HTERT RPE-1 (cell line): ENCODE measurements around the gene PZP.
"Not testable (repeated sequence)": the region's sequence is repeated elsewhere in the genome, so short reads cannot be mapped to it uniquely, and the experiment has no call there.

Experiments
- in situ Hi-C: fragments of 300-500 bp; cut with MboI; formaldehyde crosslinking; loops from 4 replicates; pipeline ENCODE4 v1.14.3; 2020; ENCODE audit warnings: low sequenced_read_pairs

The PZP gene

DNA sequence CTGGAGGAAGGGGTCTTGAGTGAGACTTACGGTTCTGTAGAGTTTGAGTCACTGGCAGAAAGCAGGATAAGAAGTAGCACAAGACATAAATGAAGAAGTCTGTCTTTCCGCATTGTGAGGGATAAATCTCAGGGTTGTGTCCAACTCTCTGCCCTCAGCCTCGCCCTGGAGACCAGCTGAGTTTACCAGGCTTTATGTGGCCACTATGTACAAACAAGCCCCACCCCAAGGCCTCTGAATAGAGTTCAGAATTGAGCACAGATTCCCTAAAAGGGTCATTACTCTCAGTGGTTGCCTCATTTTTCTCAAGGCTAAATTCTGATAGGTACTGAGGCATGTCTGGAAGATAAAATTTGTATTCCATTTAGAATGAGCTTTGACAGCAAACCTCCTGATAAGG is at the start of gene PZP:
Gene PZP (minus strand): TSS at position 167 of the 400 bp plus-strand sequence. CDS start 54 bp downstream, at position 113.
- in situ Hi-C loops, result no loop called here

- in situ Hi-C loops, result no loop called here
Measured at GRCh38 chr12:9256758-9257405, 48.7 kb upstream of the PZP start.

DNA sequence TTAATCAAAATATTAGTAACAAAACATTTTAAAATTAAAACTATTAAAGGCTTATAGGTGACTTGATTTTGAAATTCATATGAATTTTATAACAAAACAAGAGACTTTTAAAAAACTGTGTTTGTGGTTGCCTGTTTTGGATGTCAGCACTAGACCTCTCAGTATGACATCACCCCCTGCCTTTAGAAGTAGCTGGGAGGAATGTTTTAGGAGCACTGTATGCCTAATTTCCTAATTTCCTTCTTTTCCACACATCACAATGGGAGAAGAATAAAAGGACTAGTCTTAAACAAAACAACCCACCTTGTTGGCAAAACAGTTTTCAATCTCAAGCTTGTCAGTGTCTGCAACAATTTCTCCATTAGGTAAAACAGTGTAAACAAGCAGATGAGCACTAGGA is 48.1 kb upstream of the PZP start:
- in situ Hi-C loops, result no loop called here

GRCh38 chr12:9255837-9256236 is 47.6 kb upstream of the PZP start:
- in situ Hi-C loops, result no loop called here

GRCh38 chr12:9253464-9253863 is 45.3 kb upstream of the PZP start:
- in situ Hi-C loops, result no loop called here

- in situ Hi-C loops, result not testable (repeated sequence)
Measured at GRCh38 chr12:9252791-9253190, 44.6 kb upstream of the PZP start.

DNA sequence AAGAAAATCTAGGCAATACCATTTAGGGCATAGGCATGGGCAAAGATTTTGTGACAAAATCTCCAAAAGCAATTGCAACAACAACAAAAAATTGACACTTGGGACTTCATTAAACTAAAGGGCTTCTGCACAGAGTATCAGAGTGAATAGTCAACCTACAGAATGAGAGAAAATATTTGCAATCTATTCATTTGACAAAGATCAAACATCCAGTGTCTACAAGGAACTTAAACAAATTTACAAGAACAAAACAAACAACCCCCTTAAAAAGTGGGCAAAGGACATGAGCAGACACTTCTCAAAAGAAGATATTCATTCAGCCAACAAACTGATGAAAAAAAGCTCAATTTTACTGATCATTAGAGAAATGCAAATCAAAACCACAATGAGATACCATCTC is 44.1 kb upstream of the PZP start:
- in situ Hi-C loops, result no loop called here

DNA sequence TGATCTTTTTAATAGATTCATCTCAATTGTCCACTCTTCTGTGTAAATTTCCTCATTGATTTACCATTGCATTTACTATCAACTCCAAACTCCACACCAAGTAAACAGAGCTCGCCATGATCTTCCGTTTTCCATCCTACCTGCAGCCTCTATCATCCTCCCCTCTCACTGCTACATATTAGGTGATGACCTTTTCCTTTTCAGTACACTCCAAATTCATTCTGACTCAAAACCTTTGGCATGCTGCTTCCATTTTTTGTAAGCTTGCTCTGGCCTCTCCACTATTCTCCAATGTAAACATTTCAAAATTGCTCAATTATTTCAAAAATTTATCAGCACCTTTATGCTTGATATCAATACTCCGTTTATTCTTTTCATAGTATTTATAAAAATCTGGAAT is 40.2 kb upstream of the PZP start:
- in situ Hi-C loops, result no loop called here

GRCh38 chr12:9244894-9245293 is 36.7 kb upstream of the PZP start:
- in situ Hi-C loops, result no loop called here

DNA sequence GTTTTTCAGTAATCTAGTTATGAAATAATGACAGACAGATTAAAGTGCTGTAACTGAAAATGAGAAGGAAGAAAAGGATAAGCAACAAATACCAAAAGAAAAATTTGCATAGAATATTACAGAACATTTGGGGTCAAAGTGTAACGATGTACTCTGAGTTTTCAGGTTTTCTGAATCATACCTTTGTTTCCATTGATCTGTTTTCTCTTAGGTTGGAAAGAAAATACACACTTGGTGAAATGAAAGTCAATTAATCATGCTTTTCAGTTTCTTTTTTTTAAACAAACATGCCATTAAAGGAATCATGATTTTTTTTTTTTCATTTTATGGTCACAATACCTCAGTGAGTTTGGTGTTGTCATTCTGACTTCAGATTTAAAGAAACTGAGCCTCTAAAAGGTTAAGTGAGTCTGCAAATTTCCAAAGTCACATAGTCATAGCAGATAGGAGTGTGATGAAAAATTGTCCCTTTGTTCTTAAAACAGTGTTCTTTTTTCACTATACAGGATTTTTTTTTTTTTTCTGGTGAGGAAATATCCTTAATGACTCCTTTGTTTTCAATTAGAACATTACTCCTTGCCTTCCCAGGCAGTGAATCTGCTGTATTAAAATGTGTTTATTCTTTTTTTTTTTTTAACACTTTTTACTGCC is 35.9 kb upstream of the PZP start:
- in situ Hi-C loops, result no loop called here

- in situ Hi-C loops, result no loop called here
Measured at GRCh38 chr12:9241301-9241700, 33.1 kb upstream of the PZP start.

- in situ Hi-C loops, result no loop called here
Measured at GRCh38 chr12:9240776-9241175, 32.6 kb upstream of the PZP start.

GRCh38 chr12:9240004-9240635 is 31.9 kb upstream of the PZP start:
- in situ Hi-C loops, result not testable (repeated sequence)

- in situ Hi-C loops, result no loop called here
Measured at GRCh38 chr12:9237286-9237685, 29.1 kb upstream of the PZP start.

DNA sequence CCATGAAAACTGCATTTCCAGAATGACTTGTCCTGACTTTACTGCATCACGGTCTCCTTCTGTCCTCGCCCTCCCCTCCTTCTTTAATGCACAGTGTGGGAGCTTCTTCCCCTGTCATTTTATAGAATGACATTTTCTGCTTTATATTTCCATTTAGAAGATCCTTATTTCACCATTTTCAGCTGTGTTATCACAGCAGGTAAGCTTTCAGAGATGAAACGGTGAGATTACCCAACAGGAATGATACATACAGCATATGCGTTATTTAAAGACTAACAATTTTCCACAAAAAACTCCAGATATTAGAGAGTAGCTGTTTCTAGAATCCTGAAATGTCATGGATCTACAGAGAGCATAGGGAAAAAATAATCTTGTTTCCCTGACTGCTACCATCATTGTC is 27.3 kb upstream of the PZP start:
- in situ Hi-C loops, result no loop called here

GRCh38 chr12:9227950-9228349 is 19.8 kb upstream of the PZP start:
- in situ Hi-C loops, result no loop called here

DNA sequence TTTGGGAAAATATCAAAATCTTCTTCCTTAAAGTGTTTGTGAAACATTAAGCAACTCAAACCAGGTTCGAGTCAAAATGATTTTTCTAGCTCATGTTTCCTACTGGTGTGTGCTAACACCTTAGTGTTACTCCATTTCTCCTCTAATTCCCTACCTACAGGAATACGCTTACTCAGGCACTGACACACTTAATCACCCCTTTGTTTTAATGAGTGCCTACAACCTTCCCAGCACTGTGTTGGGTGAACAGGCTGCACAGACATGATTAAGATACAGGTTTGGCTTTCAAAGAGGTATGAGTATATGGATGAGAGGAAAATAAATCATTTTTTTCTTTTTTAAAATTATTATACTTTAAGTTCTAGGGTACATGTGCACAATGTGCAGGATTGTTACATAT is 15.6 kb upstream of the PZP start:
- in situ Hi-C loops, result no loop called here

- in situ Hi-C loops, result no loop called here
Measured at GRCh38 chr12:9221483-9221882, 13.3 kb upstream of the PZP start.

GRCh38 chr12:9221011-9221410 is 12.8 kb upstream of the PZP start:
- in situ Hi-C loops, result not testable (repeated sequence)

- in situ Hi-C loops, result no loop called here
Measured at GRCh38 chr12:9214534-9214933, 6.3 kb upstream of the PZP start.

- in situ Hi-C loops, result no loop called here
Measured at GRCh38 chr12:9211687-9212086, 3.5 kb upstream of the PZP start.

- in situ Hi-C loops, result no loop called here
Measured at GRCh38 chr12:9204380-9204779, 3.8 kb downstream of the PZP start.
